Adrenal gland (tissue), 12 donors: Measurements from ENCODE around the gene KCNC1. TPM values are rescaled to one million over a fixed set of nuclear protein-coding genes. Genes with fewer than 3 reads are reported as not detected.

Source experiments
- DNase-seq, 7 donors: peaks; one replicate each; pipeline ENCODE4 v3.0.0-alpha.2; 2019 to 2020
- H3K27ac ChIP-seq, 5 donors: fragments of 200-600 bp; sonication (generic) in 4 of 5; 1 replicate in 3 of 5; 2 replicates in 2 of 5; pipeline versions ENCODE4 v1.5.1 to v1.8.0; 2016 to 2020; ENCODE audit warnings: mild to moderate bottlenecking in 1 of 5
- H3K27me3 ChIP-seq: fragments of 200-600 bp; 2 replicates; pipeline ENCODE4 v1.8.0; 2021
- H3K36me3 ChIP-seq, 2 donors: fragments of 200-600 bp; replicated peaks in 1 of 2; 1 replicate in 1 of 2; 2 replicates in 1 of 2; pipeline versions ENCODE4 v1.5.1 to v1.8.0; 2018 to 2022
- H3K4me1 ChIP-seq, 2 donors: fragments of 200-600 bp; replicated peaks in 1 of 2; 1 replicate in 1 of 2; 2 replicates in 1 of 2; pipeline versions ENCODE4 v1.5.1 to v1.8.0; 2018 to 2021
- H3K4me3 ChIP-seq, 4 donors: fragments of 200-600 bp; sonication (generic) in 3 of 4; one replicate each; pipeline ENCODE4 v1.5.1; 2016 to 2018
- H3K9me3 ChIP-seq, 3 donors: fragments of 200-600 bp; sonication (generic) in 1 of 3; replicated peaks in 1 of 3; 1 replicate in 2 of 3; 2 replicates in 1 of 3; pipeline versions ENCODE4 v1.5.1 to v1.8.0; 2016 to 2021
- POLR2A ChIP-seq, 2 donors: fragments of 450-650 bp; IDR thresholded peaks; one replicate each; pipeline ENCODE4 v1.6.1; 2017; ENCODE audit warnings: antibody characterized with exemption in 2 of 2, mild to moderate bottlenecking in 2 of 2, moderate library complexity in 1 of 2
- WGBS, 4 donors: extraction: QIAGEN DNeasy Blood & Tissue Kit in 2 of 4; methylation state at CpG; one replicate each; pipeline versions ENCODE4 v1.1.5 to v1.1.7; 2013 to 2017; 5-methylcytosine and 5-hydroxymethylcytosine counted together
- intact Hi-C, 2 donors: fragments of 100-400 bp; cut with DNase I; formaldehyde crosslinking; loops; one replicate each; pipeline versions ENCODE4 v1.14.1 to v1.15.0; 2022 to 2023
- polyA plus RNA-seq, 3 donors: library from polyadenylated mRNA; stranded (reverse); fragments of 200-250 nt in 2 of 3; fragments of 350-450 nt in 1 of 3; fragmentation: Illumina TruSeq in 1 of 3; extraction: RNeasy Lipid Tissue Mini Kit (QIAGEN cat#74804) in 1 of 3; gene quantifications; one replicate each; pipeline ENCODE4 v1.2.3, GENCODE V29; 2013 to 2014
- total RNA-seq, 9 donors: library from RNA; depleted of rRNA in 4 of 9; stranded (reverse); fragments of >200 nt in 4 of 9; fragments of 120-200 nt in 1 of 9; fragmentation: NEBNext Ultra II Directional in 1 of 9; extraction: Animal tissue kit (Norgen Biotek cat#: 25700) in 1 of 9; gene quantifications; one replicate each; pipeline versions ENCODE4 v1.1.0 to v1.2.4, GENCODE V29; 2013 to 2023
- TF ChIP-seq, protein P1 (sequence below), 6 experiments: fragments of 450-650 bp in 4 of 6; fragments of 200-600 bp in 2 of 6; sonication (generic) in 1 of 6; IDR thresholded peaks; 1 replicate in 5 of 6; 2 replicates in 1 of 6; pipeline versions ENCODE4 v1.5.1 to v1.8.0; 2016 to 2021; ENCODE audit warnings: antibody characterized with exemption in 6 of 6, mild to moderate bottlenecking in 2 of 6, moderate library complexity in 1 of 6
- donor health status: healthy with polysubstance abuse.
- donor health status: Bipolar disorder and iron deficiency.
- donor health status: DM: yes; HTN: yes; CAD: no.
- donor health status: DM: no; HTN: no; CAD: no.
- donor health status: DM: no; HTN: no; CAD: no.
- donor health status: DM: yes; HTN: yes; CAD: no.

The KCNC1 gene
- total and polyA plus RNA-seq, 12 donors, result 0.06 to 1.3 (median 0.55) TPM; not detected in 3

DNA sequence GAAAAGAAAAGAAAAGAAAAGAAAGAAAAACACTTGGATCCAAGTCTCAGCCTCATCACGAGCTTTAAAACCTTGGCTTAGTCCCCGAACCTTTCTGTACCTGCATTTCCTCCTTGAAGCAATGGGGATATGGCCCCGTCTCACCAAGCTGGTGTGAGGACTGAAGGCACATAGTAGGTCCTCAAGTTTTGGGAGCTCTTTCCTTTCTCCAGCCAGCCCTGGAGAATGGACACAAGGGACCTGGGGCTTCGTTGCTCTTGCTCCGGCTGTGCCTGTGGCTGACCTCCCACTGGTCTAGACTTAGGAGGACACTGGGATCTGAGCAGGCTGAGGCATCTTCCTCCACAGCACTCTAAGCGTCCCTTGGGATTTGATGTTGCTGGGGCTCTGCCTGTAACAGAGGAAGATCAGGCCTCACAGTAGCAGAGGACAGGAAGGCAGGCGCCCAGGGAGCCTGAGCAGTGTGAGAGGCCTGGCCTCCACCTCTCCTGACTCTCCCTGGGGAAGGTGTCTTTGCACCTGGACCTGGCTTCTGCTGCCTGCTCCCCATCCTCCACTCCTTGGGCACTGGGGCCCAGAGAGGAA is 32.8 kb downstream of the KCNC1 start:
- no peaks in the 10 kb centered on the region for H3K4me1 ChIP-seq
- no peak for DNase-seq
- WGBS, 4 donors, result 79 to 82% (median 80%) methylated on average over 3 to 7 of the region's 7 CpGs
- H3K27ac ChIP-seq, result no peak overlapping the region
- H3K4me3 ChIP-seq, result no peak overlapping the region
- H3K36me3 ChIP-seq, result no peaks in the 10 kb centered on the region
- TF ChIP-seq POLR2A (IDR thresholded peaks at IDR 0.05), result no peak
- TF ChIP-seq, protein P1, sequence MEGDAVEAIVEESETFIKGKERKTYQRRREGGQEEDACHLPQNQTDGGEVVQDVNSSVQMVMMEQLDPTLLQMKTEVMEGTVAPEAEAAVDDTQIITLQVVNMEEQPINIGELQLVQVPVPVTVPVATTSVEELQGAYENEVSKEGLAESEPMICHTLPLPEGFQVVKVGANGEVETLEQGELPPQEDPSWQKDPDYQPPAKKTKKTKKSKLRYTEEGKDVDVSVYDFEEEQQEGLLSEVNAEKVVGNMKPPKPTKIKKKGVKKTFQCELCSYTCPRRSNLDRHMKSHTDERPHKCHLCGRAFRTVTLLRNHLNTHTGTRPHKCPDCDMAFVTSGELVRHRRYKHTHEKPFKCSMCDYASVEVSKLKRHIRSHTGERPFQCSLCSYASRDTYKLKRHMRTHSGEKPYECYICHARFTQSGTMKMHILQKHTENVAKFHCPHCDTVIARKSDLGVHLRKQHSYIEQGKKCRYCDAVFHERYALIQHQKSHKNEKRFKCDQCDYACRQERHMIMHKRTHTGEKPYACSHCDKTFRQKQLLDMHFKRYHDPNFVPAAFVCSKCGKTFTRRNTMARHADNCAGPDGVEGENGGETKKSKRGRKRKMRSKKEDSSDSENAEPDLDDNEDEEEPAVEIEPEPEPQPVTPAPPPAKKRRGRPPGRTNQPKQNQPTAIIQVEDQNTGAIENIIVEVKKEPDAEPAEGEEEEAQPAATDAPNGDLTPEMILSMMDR (IDR thresholded peaks at IDR 0.05), result no peak
- no peaks in the 10 kb centered on the region for H3K9me3 ChIP-seq
- H3K27me3 ChIP-seq, result no peaks in the 10 kb centered on the region
- intact Hi-C loops, result loop anchor here in 1 of 2 donors (10.0 kb wide), 1 partner anchor 207 kb away; no protein-coding TSS in a partner anchor

DNA sequence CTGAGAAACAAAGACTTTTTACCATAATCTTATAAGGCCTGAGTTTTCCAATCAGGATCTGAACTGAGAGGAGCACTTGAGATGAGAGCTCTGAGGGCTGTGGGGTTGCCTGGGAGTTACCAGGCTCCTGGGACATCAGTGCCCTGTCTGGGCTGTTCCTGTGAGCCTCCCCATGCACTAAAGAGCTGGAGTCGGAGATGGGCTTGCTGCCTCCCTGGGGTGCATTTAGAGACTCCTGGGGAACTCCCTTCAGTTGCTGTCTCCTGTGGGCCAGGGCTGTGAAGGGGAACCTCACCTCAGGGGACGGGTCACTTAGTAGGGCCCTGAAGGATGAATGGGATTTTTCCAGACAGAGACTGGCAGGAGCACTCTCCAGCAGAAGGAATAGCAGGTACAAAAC is 33.3 kb downstream of the KCNC1 start:
- no peak for DNase-seq
- Histone ChIP-seq H3K27ac (no peak overlapping the region), H3K36me3 (no peaks in the 10 kb centered on the region), H3K27me3 (no peaks in the 10 kb centered on the region), H3K9me3 (no peaks in the 10 kb centered on the region), H3K4me3 (no peak overlapping the region), H3K4me1 (no peaks in the 10 kb centered on the region)
- intact Hi-C loops, result loop anchor here in 1 of 2 donors (10.0 kb wide), 1 partner anchor 207 kb away; no protein-coding TSS in a partner anchor
- WGBS, 4 donors, result 77 to 92% (median 85%) methylated on average over 2 of the region's 2 CpGs
- no peak for TF ChIP-seq POLR2A (IDR thresholded peaks at IDR 0.05)
- TF ChIP-seq, protein P1 (IDR thresholded peaks at IDR 0.05), result no peak

DNA sequence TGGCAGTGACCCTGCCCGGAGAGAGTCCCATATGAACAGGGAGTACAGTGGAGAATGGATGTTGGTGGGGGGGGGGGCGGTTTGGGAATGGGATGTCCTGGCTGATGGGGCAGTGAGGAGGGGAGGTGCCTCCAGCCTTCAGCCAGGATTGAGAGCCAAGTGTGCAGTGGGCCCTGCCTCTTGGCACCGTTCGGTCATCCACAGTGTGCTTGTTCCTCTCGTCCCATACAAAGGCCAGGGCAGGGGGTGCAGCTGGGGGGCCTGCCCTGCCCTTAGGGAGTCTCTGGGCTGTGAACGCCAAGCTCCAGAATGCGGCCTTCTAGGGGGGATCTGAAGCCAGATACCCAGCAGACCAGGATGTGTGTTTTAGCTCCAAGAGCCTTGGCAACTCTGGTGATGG is 34.0 kb downstream of the KCNC1 start:
- no peaks in the 10 kb centered on the region for H3K27me3 ChIP-seq
- intact Hi-C loops, result loop anchor here in 1 of 2 donors (10.0 kb wide), 1 partner anchor 206 kb away; no protein-coding TSS in a partner anchor
- WGBS, 4 donors, result 58 to 95% (median 86%) methylated on average over 2 to 7 of the region's 7 CpGs
- no peak overlapping the region for H3K27ac ChIP-seq
- H3K4me1 ChIP-seq, result no peaks in the 10 kb centered on the region
- H3K36me3 ChIP-seq, result no peaks in the 10 kb centered on the region
- no peak overlapping the region for H3K4me3 ChIP-seq
- DNase-seq, result no peak
- H3K9me3 ChIP-seq, result no peaks in the 10 kb centered on the region
- TF ChIP-seq POLR2A (IDR thresholded peaks at IDR 0.05), result no peak
- TF ChIP-seq, protein P1 (IDR thresholded peaks at IDR 0.05), result no peak

DNA sequence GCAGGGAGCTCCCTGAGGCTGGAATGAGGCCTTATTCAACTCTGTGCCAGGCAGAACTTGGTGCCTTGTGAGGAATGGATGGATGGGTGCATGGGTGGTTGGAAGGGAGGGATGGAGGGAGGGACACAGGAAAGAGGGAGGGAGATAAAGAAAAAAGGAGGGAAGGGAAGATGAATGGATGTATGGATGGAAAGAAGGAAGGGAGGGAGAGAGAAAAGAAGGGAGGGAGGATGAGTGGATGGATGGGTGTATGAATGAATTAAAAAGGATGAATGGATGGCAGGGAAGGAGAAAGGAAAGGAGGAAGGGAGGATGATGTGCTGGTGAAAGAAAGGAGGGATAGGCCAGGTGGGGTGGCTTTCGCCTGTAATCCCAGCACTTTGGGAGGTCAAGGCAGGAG is 34.6 kb downstream of the KCNC1 start:
- Histone ChIP-seq H3K9me3 (no peaks in the 10 kb centered on the region), H3K4me3 (no peak overlapping the region), H3K27me3 (no peaks in the 10 kb centered on the region), H3K4me1 (no peaks in the 10 kb centered on the region), H3K36me3 (no peaks in the 10 kb centered on the region), H3K27ac (no peak overlapping the region)
- intact Hi-C loops, result loop anchor here in 1 of 2 donors (10.0 kb wide), 1 partner anchor 206 kb away; no protein-coding TSS in a partner anchor
- TF ChIP-seq, protein P1 (IDR thresholded peaks at IDR 0.05), result no peak
- TF ChIP-seq POLR2A (IDR thresholded peaks at IDR 0.05), result no peak
- WGBS, 4 donors, result 85 to 100% (median 99%) methylated on average over 1 of the region's 1 CpG
- DNase-seq, result no peak
